ENCODE results near the gene CFAP69. TPM values are rescaled to one million over a fixed set of nuclear protein-coding genes. Genes with fewer than 3 reads are reported as not detected.
"Not testable (repeated sequence)": the region's sequence is repeated elsewhere in the genome, so short reads cannot be mapped to it uniquely, and the experiment has no call there.

The CFAP69 gene
- polyA plus RNA-seq, 4 donors = 13.5 to 19.4 (median 15.6) TPM

- no peak for DNase-seq (ENCODE audit: low read depth in 4 of 4, low spot score in 3 of 4)
Observed at GRCh38 chr7:90231304-90231703, 13.7 kb upstream of the CFAP69 start.

- no peak for DNase-seq (ENCODE audit: low read depth in 4 of 4, low spot score in 3 of 4)
Observed at GRCh38 chr7:90232430-90232829, 12.5 kb upstream of the CFAP69 start.

DNA sequence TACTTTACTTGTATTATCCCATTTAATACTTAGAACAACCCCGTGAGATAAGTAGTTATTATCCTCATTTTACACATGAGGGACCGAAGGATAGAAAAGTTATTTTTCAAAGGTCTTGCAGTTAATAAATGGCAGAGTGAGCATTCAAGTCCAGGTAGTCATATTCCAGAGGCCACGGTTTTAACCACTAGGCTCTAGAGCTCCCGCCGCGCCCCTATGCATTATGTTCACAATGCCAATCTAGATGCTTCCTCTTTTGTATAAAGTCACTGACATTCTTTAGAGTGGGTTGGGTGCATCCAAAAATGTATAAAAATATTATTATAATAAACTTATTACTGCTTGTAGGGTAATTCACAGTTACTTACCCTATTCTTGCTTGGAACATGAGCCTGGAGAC is 11.4 kb upstream of the CFAP69 start:
- DNase-seq (ENCODE audit: low read depth in 4 of 4, low spot score in 3 of 4) = no peak

DNA sequence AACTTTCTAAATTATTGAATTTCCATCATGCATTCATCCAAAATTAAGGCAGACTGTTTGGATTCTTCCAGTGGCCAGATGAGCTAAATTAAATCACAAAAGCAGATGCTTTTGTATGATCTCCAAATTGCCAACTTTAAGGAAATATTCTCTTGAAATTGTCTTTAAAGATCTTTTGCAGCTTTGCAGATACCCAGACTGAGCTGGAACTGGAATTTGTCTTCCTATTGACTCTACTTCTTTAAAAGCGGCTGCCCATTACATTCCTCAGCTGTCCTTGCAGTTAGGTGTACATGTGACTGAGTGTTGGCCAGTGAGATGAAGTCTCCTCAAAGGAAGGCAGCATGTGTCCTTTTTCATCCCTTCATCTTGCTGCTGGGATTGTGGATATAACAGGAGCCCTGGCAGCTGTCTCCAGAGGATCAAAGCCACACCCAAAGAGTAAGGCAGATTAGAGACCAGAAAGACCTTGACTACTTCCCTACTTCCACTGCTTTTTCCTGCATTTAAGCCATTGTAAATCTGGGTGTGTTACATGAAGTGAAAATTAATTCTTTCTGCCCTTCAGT is 8.2 kb upstream of the CFAP69 start:
- no peak for DNase-seq (ENCODE audit: low read depth in 4 of 4, low spot score in 3 of 4)

DNA sequence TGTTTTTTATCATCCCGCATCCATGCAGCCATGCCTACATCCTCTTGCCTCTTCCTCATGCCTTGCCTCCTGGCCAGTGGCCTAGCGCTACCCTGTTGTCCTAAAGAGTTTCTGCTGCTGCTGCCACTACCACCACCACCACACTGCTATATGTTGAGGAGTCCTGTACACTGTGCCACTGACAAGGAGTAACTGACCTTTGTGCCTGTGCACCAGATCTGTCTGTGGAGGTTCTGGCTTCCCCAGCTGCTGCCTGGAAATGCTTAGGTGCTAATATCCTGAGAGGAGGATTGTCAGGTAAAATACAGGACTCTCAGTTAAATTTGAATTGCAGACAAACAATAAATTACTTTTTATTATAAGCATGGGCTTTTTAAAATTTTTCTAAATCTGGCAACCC is 7.0 kb upstream of the CFAP69 start:
- no peak for DNase-seq (ENCODE audit: low read depth in 4 of 4, low spot score in 3 of 4)

- no peak for DNase-seq (ENCODE audit: low read depth in 4 of 4, low spot score in 3 of 4)
Observed at GRCh38 chr7:90238583-90238982, 6.4 kb upstream of the CFAP69 start.

- DNase-seq (ENCODE audit: low read depth in 4 of 4, low spot score in 3 of 4) = no peak
Observed at GRCh38 chr7:90239050-90239449, 5.9 kb upstream of the CFAP69 start.

DNA sequence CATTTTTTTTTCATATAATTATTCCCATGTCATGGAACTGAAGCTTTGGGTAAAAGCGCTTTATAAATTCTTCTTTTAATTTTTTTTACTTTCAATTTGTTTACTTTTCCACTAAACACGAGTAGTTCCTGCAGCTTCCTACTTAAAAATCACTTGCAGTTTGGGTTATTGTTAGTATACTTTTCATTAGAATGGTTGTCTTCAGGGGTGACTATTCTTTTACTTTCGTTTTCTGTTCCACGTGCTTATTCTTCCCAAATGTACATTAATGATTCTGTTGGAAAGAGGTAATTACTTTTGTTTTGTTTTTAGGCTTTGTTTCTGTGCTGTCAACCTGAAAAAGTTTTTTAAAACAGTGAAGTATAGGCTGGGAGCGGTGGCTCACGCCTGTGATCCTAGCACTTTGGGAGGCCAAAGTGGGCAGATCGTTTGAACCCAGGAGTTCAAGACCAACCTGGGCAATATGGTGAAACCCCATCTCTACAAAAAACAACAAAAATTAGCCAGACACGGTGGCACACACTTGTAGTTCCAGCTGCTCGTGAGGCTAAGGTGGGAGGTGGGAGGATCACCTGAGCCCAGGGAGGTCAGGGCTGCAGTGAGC is 5.2 kb upstream of the CFAP69 start:
- DNase-seq (ENCODE audit: low read depth in 4 of 4, low spot score in 3 of 4) = no peak

DNA sequence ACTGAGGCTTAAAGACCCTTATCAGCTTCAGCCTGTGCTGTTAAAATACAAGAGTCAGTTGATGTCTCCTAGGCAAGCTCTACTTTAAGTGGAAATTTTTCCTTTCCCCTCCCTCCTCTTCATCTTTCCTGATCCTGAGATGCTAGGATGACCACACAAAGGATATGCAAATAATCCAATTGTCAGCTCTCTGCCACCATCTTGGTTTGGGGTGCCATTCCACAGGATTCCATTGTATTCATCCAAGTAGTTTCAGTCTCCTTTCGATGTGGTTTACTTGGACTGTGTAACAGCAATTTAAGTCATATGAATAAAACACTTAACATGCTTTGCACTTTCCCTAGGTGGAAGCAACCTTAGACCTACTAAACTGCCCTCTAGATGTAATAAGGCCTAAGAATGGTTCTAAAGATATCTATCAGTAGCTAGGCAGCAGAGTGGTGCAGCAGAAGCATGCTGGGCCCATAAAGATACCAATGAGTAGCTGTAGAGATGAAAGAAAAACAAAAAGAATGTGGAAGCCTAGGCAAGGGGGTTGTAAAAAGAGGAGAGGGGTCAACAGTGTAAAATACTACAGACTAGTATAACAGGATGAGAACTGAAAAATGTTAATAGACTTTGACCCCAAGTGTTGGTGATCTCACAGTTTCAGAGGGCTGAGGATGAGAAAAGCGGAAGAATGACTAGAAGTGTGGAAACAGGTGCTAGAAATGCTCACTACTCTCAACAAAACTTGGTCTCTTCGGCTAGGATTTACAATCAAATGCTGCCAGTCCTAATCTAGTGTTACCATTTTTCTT is 2.4 kb upstream of the CFAP69 start:
- DNase-seq (ENCODE audit: low read depth in 4 of 4, low spot score in 3 of 4) = no peak

GRCh38 chr7:90243556-90243955 is 1.4 kb upstream of the CFAP69 start:
- DNase-seq (ENCODE audit: low read depth in 4 of 4, low spot score in 3 of 4) = no peak

DNA sequence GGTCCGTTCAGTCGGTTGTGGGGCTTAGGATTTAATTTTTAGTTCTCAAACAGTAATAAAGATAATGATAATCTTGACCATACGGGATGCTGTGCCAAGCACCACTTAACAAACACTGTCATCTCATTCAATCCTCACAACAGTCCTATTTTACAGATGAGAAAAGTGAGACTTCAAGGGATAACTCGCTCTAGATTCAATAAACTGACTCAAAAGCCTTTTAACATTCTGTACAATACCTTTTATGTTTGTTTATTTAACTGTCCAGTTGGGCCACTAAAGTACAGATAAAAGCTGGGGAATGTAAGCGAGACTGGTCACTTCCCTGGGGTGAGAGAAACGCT is 437 bp upstream of the CFAP69 start:
- DNase-seq (ENCODE audit: low read depth in 4 of 4, low spot score in 3 of 4) = no peak

DNA sequence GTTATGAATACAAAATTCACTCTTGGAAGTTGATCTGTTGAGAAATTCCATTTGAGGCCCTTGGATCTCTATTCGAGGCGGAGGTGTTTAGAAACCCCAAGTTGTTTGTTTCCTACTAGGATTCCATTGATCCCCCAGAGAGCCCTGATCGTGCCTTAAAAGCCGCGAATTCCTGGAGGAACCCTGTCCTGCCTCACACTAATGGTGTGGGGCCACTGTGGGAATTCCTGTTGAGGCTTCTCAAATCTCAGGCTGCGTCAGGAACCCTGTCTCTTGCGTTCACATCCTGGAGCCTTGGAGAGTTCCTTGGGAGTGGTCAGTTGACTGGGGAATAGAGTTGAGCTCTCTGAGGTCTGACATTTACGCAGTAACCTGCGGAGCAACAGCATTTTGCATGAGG is 1.2 kb downstream of the CFAP69 start:
- no peak for DNase-seq (ENCODE audit: low read depth in 4 of 4, low spot score in 3 of 4)

DNA sequence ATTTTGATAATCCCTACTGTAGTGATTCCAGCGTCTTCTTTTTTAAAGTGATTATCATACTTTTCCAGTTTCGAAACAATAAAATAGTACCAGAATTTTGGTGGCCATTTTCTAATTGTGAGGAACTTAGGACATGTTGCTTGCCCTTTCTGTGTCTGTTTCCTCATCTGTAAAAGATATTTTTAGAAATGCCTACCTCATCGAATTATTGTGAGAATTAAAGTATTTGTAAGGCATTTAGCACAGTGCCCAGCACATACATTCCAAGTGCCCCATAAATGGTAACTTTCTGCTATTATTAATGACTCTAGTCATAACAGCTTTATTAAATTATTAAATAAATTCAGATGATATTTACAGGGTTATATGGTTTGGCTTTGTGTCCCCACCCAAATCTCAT is 3.7 kb downstream of the CFAP69 start:
- no peak for DNase-seq (ENCODE audit: low read depth in 4 of 4, low spot score in 3 of 4)

DNA sequence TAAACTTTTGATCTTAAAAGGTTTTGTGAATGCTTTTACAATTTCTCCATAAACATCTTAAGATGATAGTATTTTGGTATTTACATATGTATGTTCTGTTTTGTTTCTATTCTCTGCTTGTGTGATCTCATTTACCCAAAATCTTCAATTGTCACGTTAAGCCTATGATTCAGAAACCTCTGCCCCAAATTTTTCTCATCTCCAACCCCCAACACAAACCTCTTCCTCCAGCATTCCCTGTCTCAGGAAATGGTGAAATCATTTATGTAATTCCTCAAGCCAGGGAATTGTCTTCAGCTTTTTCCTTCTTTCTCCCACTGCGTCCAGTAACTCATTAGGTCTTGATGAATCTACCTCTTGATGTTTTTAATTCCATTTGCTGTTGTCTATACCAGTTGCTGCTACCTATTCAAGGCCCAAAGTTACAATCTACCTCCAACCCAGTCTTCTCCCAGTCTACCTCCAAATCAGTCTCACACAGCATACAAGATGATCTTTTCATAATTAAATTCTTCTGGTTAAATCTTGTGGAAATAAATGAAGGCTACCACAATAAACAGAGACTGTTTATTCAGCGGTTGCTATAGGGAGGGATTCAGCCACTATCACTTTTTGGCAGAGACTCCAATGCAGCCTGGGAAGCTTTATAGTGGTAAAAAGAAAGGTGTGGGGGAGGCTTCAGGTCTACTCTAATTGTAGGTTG is 5.8 kb downstream of the CFAP69 start:
- DNase-seq (ENCODE audit: low read depth in 4 of 4, low spot score in 3 of 4) = no peak

DNA sequence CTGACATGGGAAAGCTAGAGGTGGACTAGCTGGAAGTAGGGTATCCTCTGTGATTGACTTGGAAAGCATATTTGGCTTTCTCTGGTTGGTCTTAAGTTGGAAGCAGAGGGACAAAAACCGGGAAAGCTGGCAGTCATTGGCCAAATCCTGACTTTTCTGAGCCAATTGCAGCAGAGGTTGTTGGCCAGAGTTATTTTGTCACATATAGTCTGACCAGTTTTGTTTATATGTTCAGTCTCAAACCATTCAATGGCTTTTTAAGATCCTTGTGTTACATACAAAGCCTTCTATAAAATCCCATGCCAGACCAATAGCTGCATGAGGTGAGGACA is 6.3 kb downstream of the CFAP69 start:
- no peak for DNase-seq (ENCODE audit: low read depth in 4 of 4, low spot score in 3 of 4)

DNA sequence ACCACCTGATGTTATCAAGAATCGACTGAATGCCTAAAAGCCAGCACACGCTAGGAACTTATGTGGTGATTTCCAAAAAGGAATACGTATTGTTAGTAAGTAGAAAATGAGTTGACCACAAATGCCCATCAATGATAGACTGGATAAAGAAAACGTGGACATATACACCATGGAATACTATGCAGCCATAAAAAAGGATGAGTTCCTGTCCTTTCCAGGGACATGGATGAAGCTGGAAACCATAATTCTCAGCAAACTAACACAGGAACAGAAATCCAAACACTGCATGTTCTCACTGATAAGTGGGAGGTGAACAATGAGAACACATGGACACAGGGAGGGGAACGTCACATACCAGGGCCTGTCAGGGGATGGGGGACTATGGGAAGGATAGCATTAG is 11.0 kb downstream of the CFAP69 start:
- not testable (repeated sequence) for DNase-seq (ENCODE audit: low read depth in 4 of 4, low spot score in 3 of 4)

DNA sequence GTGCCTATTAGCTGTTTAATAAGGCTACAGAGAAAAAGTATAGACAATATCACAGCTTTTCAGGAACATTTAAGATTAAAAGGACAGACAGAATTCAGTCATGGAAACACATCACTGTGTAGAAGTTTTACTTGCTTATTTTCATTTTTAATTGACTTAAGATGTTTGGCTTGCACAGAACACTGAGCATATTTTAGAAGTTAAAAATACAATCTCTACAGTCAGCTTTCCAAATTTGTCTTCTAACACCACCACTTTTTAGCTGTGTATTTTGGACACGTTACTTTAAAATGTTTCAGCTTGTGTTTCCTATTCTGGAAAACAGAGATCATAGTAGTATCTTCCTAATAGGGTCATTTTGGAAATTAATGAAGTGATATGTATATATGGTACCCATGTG is 11.8 kb downstream of the CFAP69 start:
- no peak for DNase-seq (ENCODE audit: low read depth in 4 of 4, low spot score in 3 of 4)

GRCh38 chr7:90261441-90261840 is 16.5 kb downstream of the CFAP69 start:
- DNase-seq (ENCODE audit: low read depth in 4 of 4, low spot score in 3 of 4) = no peak

DNA sequence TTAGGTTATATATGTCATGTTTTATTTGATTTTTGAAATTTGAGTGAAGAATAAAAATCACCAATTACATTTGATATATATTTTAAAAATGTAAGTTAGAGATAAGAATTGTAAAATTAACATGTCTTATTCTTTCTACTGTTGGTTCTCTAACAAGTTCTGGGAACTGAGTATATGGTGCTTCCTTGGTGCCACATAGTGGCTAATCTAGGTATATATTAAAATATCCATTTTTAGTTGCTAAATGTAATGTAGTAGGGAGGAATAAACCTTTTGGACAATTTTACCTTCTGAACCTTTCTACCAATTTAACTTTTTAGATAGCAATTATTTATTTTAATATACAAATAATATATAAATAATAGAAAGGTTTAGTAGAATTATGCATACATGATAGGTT is 17.5 kb downstream of the CFAP69 start:
- no peak for DNase-seq (ENCODE audit: low read depth in 4 of 4, low spot score in 3 of 4)

GRCh38 chr7:90266808-90267207 is 21.8 kb downstream of the CFAP69 start:
- no peak for DNase-seq (ENCODE audit: low read depth in 4 of 4, low spot score in 3 of 4)

DNA sequence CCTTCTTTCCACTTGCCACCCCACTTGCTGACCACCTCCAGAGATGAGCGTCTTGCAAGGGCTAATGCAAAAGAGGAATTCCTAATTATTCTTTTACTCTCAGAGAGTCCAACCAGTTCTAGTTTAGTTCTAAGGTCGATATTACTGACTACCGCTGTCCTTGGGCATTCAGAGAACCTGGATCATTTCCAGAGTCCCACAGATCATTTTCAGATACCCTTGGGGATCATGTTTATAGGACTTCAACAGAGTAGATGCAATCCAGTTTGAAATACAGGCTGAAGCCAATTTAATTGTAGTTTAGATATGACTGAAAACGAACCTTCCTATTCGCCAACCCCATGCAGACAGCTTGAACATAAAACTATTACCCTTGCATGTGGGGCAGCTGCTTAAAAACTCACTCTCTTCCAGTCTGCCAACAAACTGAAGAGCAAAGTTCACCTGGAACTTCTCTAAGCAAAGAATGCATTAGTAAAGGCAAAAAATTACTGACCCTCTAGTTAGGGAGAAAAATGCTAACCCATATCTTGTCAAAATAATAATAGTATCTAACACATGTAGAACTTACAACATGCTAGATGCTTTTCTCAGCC is 22.4 kb downstream of the CFAP69 start:
- DNase-seq (ENCODE audit: low read depth in 4 of 4, low spot score in 3 of 4) = no peak
